H1 (cell line): ENCODE data around the gene FEZF1. TPM values are rescaled to one million over a fixed set of nuclear protein-coding genes. Genes with fewer than 3 reads are reported as not detected.

Experiments
- CTCF ChIA-PET: fragments of 300-600 bp; sonication (Branson Sonifier 250); formaldehyde crosslinking; loops from one replicate; lab custom pipeline; 2021; ENCODE audit not compliant: partially characterized antibody; lab: Charles Lee
- POLR2A ChIA-PET: fragments of 300-600 bp; sonication (Branson Sonifier 250); formaldehyde crosslinking; loops from one replicate; lab custom pipeline; 2021; ENCODE audit warnings: inconsistent platforms; ENCODE audit not compliant: partially characterized antibody; lab: Charles Lee
- DNase-seq, 2 experiments: peaks; one replicate each; pipeline versions ENCODE4 v3.0.0 to v3.0.0-alpha.2; 2010 to 2022; ENCODE audit warnings: low spot score in 2 of 2, low read depth in 1 of 2, mixed read lengths in 1 of 2
- FAIRE-seq: peaks from 2 replicates; lab custom pipeline; 2011; peaks lifted over from hg19 to GRCh38; lab: Jason Lieb, UNC
- H2AFZ ChIP-seq: 2 replicates; pipeline ENCODE4 v1.8.1; 2012; ENCODE audit warnings: low read length, inconsistent platforms
- H2AK5ac ChIP-seq: 2 replicates; pipeline ENCODE4 v1.6.1; 2013; ENCODE audit warnings: low read depth, low read length
- H2BK120ac ChIP-seq: replicated peaks from 2 replicates; pipeline ENCODE3; 2013; ENCODE audit warnings: low read depth, low read length, inconsistent platforms
- H2BK12ac ChIP-seq: 2 replicates; pipeline ENCODE4 v1.6.1; 2013; ENCODE audit warnings: low read depth, low read length
- H2BK15ac ChIP-seq: 2 replicates; pipeline ENCODE4 v1.6.1; 2013; ENCODE audit warnings: low read length
- H2BK20ac ChIP-seq: 2 replicates; pipeline ENCODE4 v1.6.1; 2013; ENCODE audit warnings: low read length
- H2BK5ac ChIP-seq: 2 replicates; pipeline ENCODE4 v1.6.1; 2013; ENCODE audit warnings: low read depth, low read length
- H3K14ac ChIP-seq: 2 replicates; pipeline ENCODE4 v1.6.1; 2013; ENCODE audit warnings: inconsistent platforms; ENCODE audit not compliant: insufficient read length
- H3K18ac ChIP-seq: 2 replicates; pipeline ENCODE4 v1.6.1; 2013; ENCODE audit warnings: low read length; ENCODE audit errors: extremely low read depth
- H3K23ac ChIP-seq: 2 replicates; pipeline ENCODE4 v1.6.1; 2013; ENCODE audit warnings: inconsistent platforms; ENCODE audit not compliant: insufficient read length
- H3K23me2 ChIP-seq: 2 replicates; pipeline ENCODE4 v1.6.1; 2013; ENCODE audit warnings: low read depth, low read length
- H3K27ac ChIP-seq: 2 replicates; pipeline ENCODE4 v1.6.1; 2011; ENCODE audit warnings: low read depth, low read length, inconsistent platforms
- H3K27me3 ChIP-seq, 4 experiments: replicated peaks in 1 of 4; 1 replicate in 1 of 4; 2 replicates in 3 of 4; pipeline versions ENCODE4 v1.6.1 to v1.8.1; 2011 to 2013; ENCODE audit warnings: low read length in 3 of 4, mild to moderate bottlenecking in 3 of 4, inconsistent platforms in 2 of 4, mixed read lengths in 2 of 4, moderate library complexity in 1 of 4; ENCODE audit not compliant: control insufficient read depth in 3 of 4, insufficient read depth in 3 of 4; ENCODE audit errors: extremely low read depth in 1 of 4
- H3K36me3 ChIP-seq, 4 experiments: 2 replicates each; pipeline versions ENCODE4 v1.6.1 to v1.8.1; 2011 to 2013; ENCODE audit warnings: mild to moderate bottlenecking in 4 of 4, low read length in 3 of 4, moderate library complexity in 2 of 4, control low read depth in 1 of 4, inconsistent platforms in 1 of 4; ENCODE audit not compliant: insufficient read depth in 4 of 4, control insufficient read depth in 2 of 4
- H3K4ac ChIP-seq: replicated peaks from 2 replicates; pipeline ENCODE3; 2013; ENCODE audit warnings: low read length, low read depth, mixed read lengths, inconsistent platforms; ENCODE audit not compliant: insufficient read length
- H3K4me1 ChIP-seq, 4 experiments: replicated peaks in 1 of 4; 1 replicate in 1 of 4; 2 replicates in 3 of 4; pipeline versions ENCODE4 v1.6.1 to v1.8.1; 2011 to 2013; ENCODE audit warnings: low read length in 3 of 4, inconsistent platforms in 2 of 4, mixed read lengths in 1 of 4; ENCODE audit not compliant: insufficient read depth in 4 of 4, control insufficient read depth in 3 of 4
- H3K4me2 ChIP-seq, 2 experiments: 2 replicates each; pipeline versions ENCODE4 v1.6.1 to v1.8.1; 2011 to 2013; ENCODE audit warnings: low read depth in 2 of 2, low read length in 2 of 2, control low read depth in 1 of 2, inconsistent platforms in 1 of 2, mild to moderate bottlenecking in 1 of 2; ENCODE audit not compliant: insufficient read depth in 1 of 2
- H3K4me3 ChIP-seq, 4 experiments: fragments of 200-600, 300-600 bp in 1 of 4; sonication (generic), shearing (Covaris generic), sonication (Bioruptor Twin) in 1 of 4; 2 replicates each; pipeline versions ENCODE4 v1.5.1 to v1.8.1; 2011 to 2016; ENCODE audit warnings: low read length in 4 of 4, low read depth in 3 of 4, control low read depth in 2 of 4, inconsistent platforms in 2 of 4, mild to moderate bottlenecking in 2 of 4, mixed read lengths in 1 of 4, moderate library complexity in 1 of 4; ENCODE audit not compliant: insufficient read depth in 2 of 4; ENCODE audit errors: extremely low read depth in 1 of 4
- H3K56ac ChIP-seq: replicated peaks from 2 replicates; pipeline ENCODE3; 2013; ENCODE audit warnings: low read depth, mild to moderate bottlenecking, mixed read lengths, low read length, inconsistent platforms; ENCODE audit not compliant: insufficient read length
- H3K79me1 ChIP-seq: 2 replicates; pipeline ENCODE4 v1.6.1; 2013; ENCODE audit warnings: low read depth, low read length, control low read depth
- H3K79me2 ChIP-seq, 2 experiments: 2 replicates each; pipeline versions ENCODE4 v1.6.1 to v1.8.1; 2012 to 2013; ENCODE audit warnings: low read length in 2 of 2, mild to moderate bottlenecking in 2 of 2, inconsistent platforms in 1 of 2; ENCODE audit not compliant: insufficient read depth in 2 of 2, control insufficient read depth in 1 of 2
- H3K9ac ChIP-seq, 4 experiments: replicated peaks in 1 of 4; 1 replicate in 1 of 4; 2 replicates in 3 of 4; pipeline versions ENCODE4 v1.6.1 to v1.8.1; 2011 to 2013; ENCODE audit warnings: low read depth in 3 of 4, low read length in 3 of 4, control low read depth in 2 of 4, mild to moderate bottlenecking in 2 of 4, moderate library complexity in 2 of 4, inconsistent platforms in 1 of 4; ENCODE audit errors: extremely low read depth in 1 of 4
- H3K9me3 ChIP-seq, 2 experiments: 2 replicates each; pipeline versions ENCODE4 v1.6.1 to v1.8.1; 2012 to 2013; ENCODE audit warnings: mild to moderate bottlenecking in 2 of 2, moderate library complexity in 2 of 2, control low read depth in 1 of 2, inconsistent platforms in 1 of 2, low read depth in 1 of 2, low read length in 1 of 2, mixed read lengths in 1 of 2; ENCODE audit not compliant: insufficient read depth in 2 of 2
- H4K20me1 ChIP-seq, 2 experiments: replicated peaks in 1 of 2; 2 replicates each; pipeline versions ENCODE3 to v1.8.1; 2011 to 2013; ENCODE audit warnings: inconsistent platforms in 2 of 2, low read length in 2 of 2, mild to moderate bottlenecking in 1 of 2; ENCODE audit not compliant: insufficient read depth in 2 of 2, control insufficient read depth in 1 of 2
- H4K5ac ChIP-seq: 2 replicates; pipeline ENCODE4 v1.6.1; 2013; ENCODE audit warnings: low read length, low read depth, mixed read lengths, inconsistent platforms; ENCODE audit not compliant: insufficient read length
- H4K8ac ChIP-seq: 2 replicates; pipeline ENCODE4 v1.8.0; 2013; ENCODE audit warnings: mild to moderate bottlenecking, moderate library complexity, low read length, inconsistent platforms; ENCODE audit not compliant: insufficient read depth; ENCODE audit errors: extremely low read depth
- H4K91ac ChIP-seq: replicated peaks from 2 replicates; pipeline ENCODE3; 2013; ENCODE audit warnings: low read length, mixed read lengths, inconsistent platforms; ENCODE audit not compliant: insufficient read length
- ASH2L ChIP-seq: fragments of 200-600, 300-600 bp; sonication (generic); IDR thresholded peaks from one replicate; pipeline ENCODE4 v1.7.1; 2017; ENCODE audit warnings: low read length
- CBX5 ChIP-seq: fragments of 300-800, 300-1000 bp; sonication (generic); IDR thresholded peaks from 2 replicates; pipeline ENCODE4 v1.7.1; 2016; ENCODE audit warnings: antibody characterized with exemption, low read length, low read depth
- FOSL1 ChIP-seq: IDR thresholded peaks from 2 replicates; pipeline ENCODE4 v1.6.1; 2011; ENCODE audit warnings: mild to moderate bottlenecking, low read depth, low read length, moderate library complexity; ENCODE audit not compliant: insufficient read depth
- NANOG ChIP-seq: IDR thresholded peaks from 2 replicates; pipeline ENCODE4 v1.6.1; 2011; ENCODE audit warnings: low read length, low read depth, mild to moderate bottlenecking, inconsistent platforms; ENCODE audit not compliant: insufficient read depth, poor library complexity, severe bottlenecking
- SP2 ChIP-seq: IDR thresholded peaks from 2 replicates; pipeline ENCODE4 v1.6.1; 2012; ENCODE audit warnings: mild to moderate bottlenecking, low read length, inconsistent platforms
- SRF ChIP-seq: IDR thresholded peaks from 2 replicates; pipeline ENCODE4 v1.6.1; 2011; ENCODE audit warnings: mild to moderate bottlenecking, low read depth, low read length, moderate library complexity
- WGBS, 2 experiments: shearing (Covaris generic) in 1 of 2; methylation state at CpG; one replicate each; pipeline versions ENCODE4 v1.1.6 to v1.1.7; 2013 to 2015; ENCODE audit warnings: low lambda C conversion rate in 2 of 2, mixed read lengths in 2 of 2, inconsistent platforms in 1 of 2, low coverage in 1 of 2, missing lambda C conversion rate in 1 of 2; ENCODE audit not compliant: insufficient replicate concordance in 2 of 2, insufficient coverage in 1 of 2, insufficient read length in 1 of 2; ENCODE audit errors: extremely low coverage in 1 of 2, missing lambda C conversion rate in 1 of 2; 5-methylcytosine and 5-hydroxymethylcytosine counted together
- polyA plus RNA-seq, 7 experiments: library from polyadenylated mRNA; depleted of rRNA in 3 of 7; stranded (reverse) in 5 of 7; unstranded in 2 of 7; fragments of >200 nt in 5 of 7; fragments of 200-250 nt in 2 of 7; gene quantifications; 1 replicate in 5 of 7; 2 replicates in 1 of 7; 4 replicates in 1 of 7; pipeline versions ENCODE4 v1.2.1 to v1.2.3, GENCODE V29; 2011 to 2013; ENCODE audit warnings: missing spikeins in 2 of 7, mixed read lengths in 2 of 7
- total RNA-seq: library from RNA; stranded (reverse); fragmentation: NEBNext Ultra II Directional; extraction: Animal tissue kit (Norgen Biotek cat#: 25700); gene quantifications from 2 replicates; pipeline ENCODE4 v1.2.1, GENCODE V29; 2021

The FEZF1 gene
- total and polyA plus RNA-seq, 2 of the 8 experiments (the other 6 are each of a cell fraction or from before 2014, with no cell fraction given), result 10.6 to 15.7 TPM

DNA sequence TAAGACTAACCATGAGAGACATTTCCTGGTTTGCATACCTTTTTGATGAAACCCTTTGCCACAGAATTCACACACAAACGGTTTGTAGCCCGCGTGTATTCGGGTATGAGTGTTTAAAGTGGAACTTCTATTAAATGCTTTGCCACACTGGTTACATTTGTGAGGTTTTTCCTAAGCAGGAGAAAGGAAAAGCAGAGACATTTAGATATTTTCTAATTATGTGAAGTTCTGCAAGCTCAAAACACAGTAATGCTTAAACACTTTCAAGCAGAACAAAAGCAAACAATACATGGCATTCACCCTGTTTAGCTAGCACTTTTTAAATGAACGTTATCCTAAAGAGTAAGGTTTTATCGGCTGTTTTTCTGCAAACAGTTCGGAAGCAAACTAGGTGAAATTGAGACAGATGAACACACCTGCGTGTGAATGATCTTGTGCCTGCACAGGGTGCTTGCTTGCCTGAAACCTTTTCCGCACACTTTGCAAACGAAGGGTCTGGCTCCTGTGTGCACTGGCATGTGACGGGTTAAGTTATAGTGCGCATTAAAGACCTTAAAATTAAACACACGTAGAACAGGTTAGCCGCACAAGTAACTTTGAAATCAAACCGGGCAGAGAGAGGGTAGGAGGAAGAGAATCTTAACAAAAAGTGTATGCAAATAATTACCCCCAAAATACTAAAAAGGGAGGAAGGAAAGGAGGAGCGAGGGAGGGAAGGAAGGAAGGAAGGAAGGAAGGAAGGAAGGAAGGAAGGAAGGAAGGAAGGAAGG lies 1.6 kb downstream of the FEZF1 start:
- H3K56ac ChIP-seq, result no peak overlapping the region
- WGBS, 2 experiments, result 10% methylated on average over 16 of the region's 16 CpGs; no CpG with 5 or more reads in 1 of the 2 experiments
- ChIA-PET POLR2A (interaction anchor here (1.2 to 2.2 kb wide), 3 partner anchors 7 to 19 kb away, joined by 3 to 15 read pairs (median 5); no protein-coding TSS in a partner anchor), CTCF (interaction anchor here (0.9 to 3.1 kb wide), 3 partner anchors 80 to 225 kb away, joined by 3 to 15 read pairs (median 3); no protein-coding TSS in a partner anchor)
- H4K8ac ChIP-seq, result no peak overlapping the region
- H2AFZ ChIP-seq, result no peak overlapping the region
- H3K27ac ChIP-seq, result no peak overlapping the region
- peaks cover 0 to 3% of the 10 kb centered on the region in 2 experiments for H4K20me1 ChIP-seq
- peak overlapping the region; percentile 99 to 100 for H3K4me2 ChIP-seq
- peaks cover 40 to 80% (median 68%) of the 10 kb centered on the region in 4 experiments for H3K27me3 ChIP-seq
- H2AK5ac ChIP-seq, result no peak overlapping the region
- no peak for FAIRE-seq
- H3K23me2 ChIP-seq, result peaks cover 42% of the 10 kb centered on the region; the same call in 1 of the 2 replicates
- H3K79me2 ChIP-seq, result peaks cover 0 to 6% of the 10 kb centered on the region in 2 experiments; a peak in 2 of 4 replicates
- H3K4ac ChIP-seq, result no peak overlapping the region
- H3K4me3 ChIP-seq, result peak overlapping the region; percentile 58 to 84 (median 70)
- no peak overlapping the region for H3K23ac ChIP-seq
- H4K5ac ChIP-seq, result no peak overlapping the region
- no peak overlapping the region for H2BK5ac ChIP-seq
- H3K9me3 ChIP-seq, result no peaks in the 10 kb centered on the region
- H3K9ac ChIP-seq, result no peak overlapping the region
- no peak overlapping the region for H2BK20ac ChIP-seq
- H2BK15ac ChIP-seq, result 0 out of 2 replicates have a peak overlapping the region, but pooled peaks have one; percentile 4
- H3K14ac ChIP-seq, result no peak overlapping the region
- no peak overlapping the region for H2BK120ac ChIP-seq
- H3K4me1 ChIP-seq, result peaks cover 3 to 36% (median 15%) of the 10 kb centered on the region in 4 experiments
- no peak for TF ChIP-seq FOSL1
- no peak for TF ChIP-seq SP2
- no peak for TF ChIP-seq NANOG
- no peak for TF ChIP-seq ASH2L
- TF ChIP-seq SRF, result no peak
- no peak for TF ChIP-seq CBX5
- TF ChIP-seq, all 59 proteins: peak for 0
- Histone ChIP-seq H3K79me1 (no peaks in the 10 kb centered on the region), H3K36me3 (peaks cover 0 to 28% (median 2%) of the 10 kb centered on the region in 4 experiments; a peak in 2 of 8 replicates), H4K91ac (no peak overlapping the region), H2BK12ac (peak overlapping the region; percentile 31; the same call in 1 of the 2 replicates), H3K18ac (no peak overlapping the region)
- DNase-seq, result no peak
